GM13976 (cell line): ENCODE measurements around the gene ZNF521.

ENCODE experiments used
- DNase-seq: peaks from one replicate; pipeline ENCODE4 v3.0.0; 2012; ENCODE audit warnings: low spot score
- in situ Hi-C: fragments of 300-500 bp; cut with MboI; formaldehyde crosslinking; loops from one replicate; pipeline ENCODE4 v1.12.0; 2022; ENCODE audit warnings: low sequenced_read_pairs, mixed read lengths, inconsistent platforms; ENCODE audit not compliant: unreplicated experiment
- TF ChIP-seq, protein P1 (sequence below): IDR thresholded peaks from 2 replicates; pipeline ENCODE4 v1.5.1; 2012; ENCODE audit warnings: borderline replicate concordance, mild to moderate bottlenecking; ENCODE audit not compliant: insufficient read depth; ENCODE audit errors: extremely low read depth, missing control alignments, control extremely low read depth

ZNF521 gene

GRCh38 chr18:25262920-25263319, 89.0 kb downstream of the ZNF521 start:
- TF ChIP-seq, protein P1, sequence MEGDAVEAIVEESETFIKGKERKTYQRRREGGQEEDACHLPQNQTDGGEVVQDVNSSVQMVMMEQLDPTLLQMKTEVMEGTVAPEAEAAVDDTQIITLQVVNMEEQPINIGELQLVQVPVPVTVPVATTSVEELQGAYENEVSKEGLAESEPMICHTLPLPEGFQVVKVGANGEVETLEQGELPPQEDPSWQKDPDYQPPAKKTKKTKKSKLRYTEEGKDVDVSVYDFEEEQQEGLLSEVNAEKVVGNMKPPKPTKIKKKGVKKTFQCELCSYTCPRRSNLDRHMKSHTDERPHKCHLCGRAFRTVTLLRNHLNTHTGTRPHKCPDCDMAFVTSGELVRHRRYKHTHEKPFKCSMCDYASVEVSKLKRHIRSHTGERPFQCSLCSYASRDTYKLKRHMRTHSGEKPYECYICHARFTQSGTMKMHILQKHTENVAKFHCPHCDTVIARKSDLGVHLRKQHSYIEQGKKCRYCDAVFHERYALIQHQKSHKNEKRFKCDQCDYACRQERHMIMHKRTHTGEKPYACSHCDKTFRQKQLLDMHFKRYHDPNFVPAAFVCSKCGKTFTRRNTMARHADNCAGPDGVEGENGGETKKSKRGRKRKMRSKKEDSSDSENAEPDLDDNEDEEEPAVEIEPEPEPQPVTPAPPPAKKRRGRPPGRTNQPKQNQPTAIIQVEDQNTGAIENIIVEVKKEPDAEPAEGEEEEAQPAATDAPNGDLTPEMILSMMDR = no peak
- in situ Hi-C loops = no loop called here
- no peak for DNase-seq

DNA sequence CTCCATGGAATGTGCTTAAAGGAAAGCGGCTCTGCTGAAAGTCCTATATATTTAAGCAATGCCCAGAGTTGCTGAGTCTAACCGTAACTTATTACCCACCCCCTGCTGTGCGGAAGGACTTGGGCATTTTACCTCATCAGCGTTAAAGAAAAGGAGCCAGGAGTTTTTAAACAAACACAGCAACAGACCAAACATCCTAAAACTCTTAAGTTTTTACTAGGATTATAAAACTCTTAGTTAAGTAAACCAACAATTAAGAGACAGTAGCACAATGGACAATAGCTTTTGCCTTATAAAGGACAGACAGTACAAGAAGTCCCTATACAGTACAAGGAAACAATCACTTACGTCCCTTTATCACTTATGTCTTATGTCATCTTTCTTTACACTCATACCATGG, 90.2 kb downstream of the ZNF521 start:
- in situ Hi-C loops = no loop called here
- DNase-seq = no peak
- TF ChIP-seq, protein P1 = no peak

DNA sequence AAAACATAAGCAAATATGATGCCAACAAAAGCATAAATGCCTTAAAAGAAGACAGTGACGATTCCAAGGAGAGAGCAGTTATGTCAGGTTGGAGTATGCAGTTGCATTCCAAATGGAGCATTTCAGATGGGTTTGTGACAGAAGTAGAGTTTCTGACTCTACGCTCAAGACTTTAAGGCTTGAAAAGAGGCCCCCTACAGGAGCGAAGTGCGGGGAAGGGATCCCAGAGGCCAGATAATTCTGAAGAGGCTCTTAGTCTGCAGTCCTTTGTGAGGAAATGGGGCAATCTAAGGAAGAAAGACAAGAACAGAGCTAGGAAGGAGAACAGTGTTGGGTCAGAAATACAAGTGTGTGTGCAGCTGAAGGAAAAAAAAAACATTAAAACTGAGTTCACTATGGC, 95.5 kb downstream of the ZNF521 start:
- in situ Hi-C loops = no loop called here
- no peak for DNase-seq
- TF ChIP-seq, protein P1 = no peak

DNA sequence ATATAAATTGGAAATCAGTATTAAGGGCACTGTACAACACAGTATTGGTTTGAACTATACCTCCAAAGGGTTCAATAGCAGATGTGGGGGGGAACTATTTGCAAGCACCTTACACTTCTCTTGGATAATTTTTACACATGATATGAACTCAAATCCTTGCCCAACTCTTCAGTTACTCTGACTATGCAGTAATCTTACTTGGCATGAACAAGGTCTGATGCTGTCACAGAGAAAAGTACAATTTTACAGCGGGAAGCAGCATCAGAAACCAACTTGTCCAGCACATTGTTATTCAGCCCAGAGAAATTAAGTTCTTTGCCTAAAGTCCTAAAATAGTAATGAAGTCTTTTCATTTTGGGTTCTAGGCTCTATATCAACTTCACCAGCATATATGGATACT, 98.2 kb downstream of the ZNF521 start:
- TF ChIP-seq, protein P1 = no peak

GRCh38 chr18:25253136-25253535, 98.8 kb downstream of the ZNF521 start:
- TF ChIP-seq, protein P1 = no peak
- in situ Hi-C loops = no loop called here
- no peak for DNase-seq

More for the DNA sequence above, 98.2 kb downstream of the ZNF521 start:
- DNase-seq = no peak
- in situ Hi-C loops = no loop called here

- no peak for DNase-seq
- TF ChIP-seq, protein P1 = no peak
- in situ Hi-C loops = no loop called here
Measured at GRCh38 chr18:25251068-25251467, 100.9 kb downstream of the ZNF521 start.

DNA sequence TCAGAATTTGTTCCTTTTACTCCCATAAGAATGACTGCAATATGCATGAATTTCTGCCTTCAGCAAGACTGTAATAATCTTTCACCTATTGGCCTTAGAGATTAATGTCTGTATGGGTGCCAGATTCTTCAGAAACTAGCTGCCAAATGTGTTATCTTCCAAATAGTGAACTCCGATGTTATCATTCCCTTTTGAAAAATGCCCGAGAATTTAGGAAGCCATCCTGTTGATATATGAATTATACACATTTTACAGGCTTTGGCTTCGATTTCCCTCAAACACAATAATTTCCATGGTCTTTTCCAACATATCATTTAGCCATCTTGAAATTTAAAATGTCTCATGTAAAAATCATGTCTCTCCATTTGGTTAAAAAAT, 101.5 kb downstream of the ZNF521 start:
- TF ChIP-seq, protein P1 = no peak
- in situ Hi-C loops = no loop called here
- DNase-seq = no peak
